Renal cortex interstitium (tissue), 3 donors: ENCODE results near the gene HADHB. TPM values are rescaled to one million over a fixed set of nuclear protein-coding genes. Genes with fewer than 3 reads are reported as not detected.

Experiments
- polyA plus RNA-seq, 3 donors: library from polyadenylated mRNA; unstranded; fragments of 120-200 nt; gene quantifications; one replicate each; pipeline ENCODE4 v1.2.1, GENCODE V29; 2013; ENCODE audit not compliant: insufficient read length in 3 of 3

Gene HADHB
- polyA plus RNA-seq, 3 donors, result 153 to 168 (median 165) TPM

Other genes starting within 250 kb of the HADHB start
- 100 to 1,000 TPM; 126 to 164 (median 145) TPM for gene RAB10, start 210.9 kb upstream of the HADHB start, polyA plus RNA-seq
- gene GAREM2, start 71.9 kb upstream of the HADHB start, polyA plus RNA-seq, result 1 to 10 TPM; 6.7 to 8.9 (median 7.5) TPM
- 100 to 1,000 TPM; 206 to 232 (median 215) TPM for gene HADHA, start 307 bp upstream of the HADHB start, polyA plus RNA-seq
- gene SELENOI, start 101.2 kb downstream of the HADHB start, polyA plus RNA-seq, result 10 to 100 TPM; 21.4 to 24.5 (median 24.0) TPM
- 1 to 10 TPM; 2.4 to 3.3 (median 3.0) TPM for gene ADGRF3, start 101.8 kb downstream of the HADHB start, polyA plus RNA-seq
- 1 to 10 TPM; 1.6 to 4.6 (median 2.5) TPM for gene DRC1, start 157.0 kb downstream of the HADHB start, polyA plus RNA-seq
- gene OTOF, start 233.2 kb downstream of the HADHB start, polyA plus RNA-seq, result under 1 TPM; 0.12 to 0.20 (median 0.15) TPM